Metanephros (tissue), 1 donor: ENCODE results near the gene CD27. TPM values are rescaled to one million over a fixed set of nuclear protein-coding genes. Genes with fewer than 3 reads are reported as not detected.

Source experiments
- total RNA-seq: library from RNA; depleted of rRNA; stranded (reverse); fragments of >200 nt; gene quantifications from one replicate; pipeline ENCODE4 v1.2.3, GENCODE V29; 2014

CD27 gene
- 0.12 TPM for total RNA-seq

GRCh38 chr12:6444704-6445688 is at the start of gene CD27:
Gene CD27, plus strand, starts transcription at chr12:6444955. Its CDS starts 141 bp downstream, at chr12:6445096.

GRCh38 chr12:6451348-6452244 is 6.8 kb downstream of the CD27 start, which contains the start of gene TAPBPL:
Gene TAPBPL, plus strand, starts transcription at chr12:6452042. Its CDS starts 207 bp downstream, at chr12:6452249.

GRCh38 chr12:6470375-6471163 is 25.8 kb downstream of the CD27 start, which contains the start of gene VAMP1:
Gene VAMP1, minus strand, starts transcription at chr12:6470677. Its CDS starts 146 bp downstream, at chr12:6470531.

GRCh38 chr12:6492838-6493496 is 48.2 kb downstream of the CD27 start, which contains the start of gene MRPL51:
Gene MRPL51, minus strand, starts transcription at chr12:6493262. Its CDS starts 126 bp downstream, at chr12:6493136.

DNA sequence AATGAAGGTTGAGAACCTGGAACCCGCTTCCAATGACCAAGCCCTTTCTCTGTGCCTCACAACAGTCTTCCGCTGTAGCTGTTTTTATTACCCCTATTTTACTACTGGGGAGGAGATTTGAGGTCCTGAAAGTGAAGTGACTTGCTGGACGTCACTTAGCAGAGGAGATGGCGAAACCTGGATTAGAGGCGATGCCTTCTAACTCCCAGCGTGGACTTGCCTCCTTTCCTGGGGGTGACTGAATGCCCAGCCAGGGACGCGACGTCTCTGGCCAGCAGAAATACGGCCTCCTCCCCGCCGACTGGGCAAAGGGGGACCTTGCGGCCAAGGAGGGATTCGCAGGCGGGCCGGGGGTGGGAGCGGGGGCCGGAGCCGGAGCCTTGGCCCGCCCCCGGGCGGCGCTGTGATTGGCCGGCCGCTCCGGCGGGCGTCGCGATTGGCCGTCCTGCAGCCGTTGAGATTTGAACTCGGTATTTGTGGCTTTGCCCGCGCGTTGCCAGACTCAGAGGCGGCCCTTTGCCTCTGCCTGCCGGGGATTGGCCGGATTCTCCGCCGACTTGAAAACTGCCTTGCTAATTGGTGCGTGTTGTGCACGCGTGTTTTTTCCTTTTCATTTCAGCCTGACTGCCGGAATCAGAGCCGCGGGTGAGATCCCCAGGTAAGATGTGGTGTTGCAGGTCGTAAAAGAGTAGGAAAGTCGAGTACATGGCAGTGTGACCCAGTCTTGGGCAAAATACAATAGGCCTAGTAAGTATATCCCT is 48.9 kb downstream of the CD27 start, which contains the start of gene NCAPD2:
TSS of gene NCAPD2 (plus strand) at position 606 of the 761 bp plus-strand sequence. CDS start 997 bp downstream, outside the sequence.

Other genes starting within 250 kb of the CD27 start
- 261 TPM for gene CD9, start 244.6 kb upstream of the CD27 start, total RNA-seq
- gene PLEKHG6, start 134.3 kb upstream of the CD27 start, total RNA-seq = 5.5 TPM
- gene TNFRSF1A, start 102.9 kb upstream of the CD27 start, total RNA-seq = 59.8 TPM
- gene SCNN1A, start 69.4 kb upstream of the CD27 start, total RNA-seq = 131 TPM
- 47.1 TPM for gene LTBR, start 60.8 kb upstream of the CD27 start, total RNA-seq
- 19.5 TPM for gene TAPBPL, start 7.1 kb downstream of the CD27 start, total RNA-seq
- gene VAMP1, start 25.7 kb downstream of the CD27 start, total RNA-seq = 14.0 TPM
- gene MRPL51, start 48.3 kb downstream of the CD27 start, total RNA-seq = 37.1 TPM
- 47.8 TPM for gene NCAPD2, start 49.1 kb downstream of the CD27 start, total RNA-seq
- 2,417 TPM for gene GAPDH, start 89.6 kb downstream of the CD27 start, total RNA-seq
- 15.3 TPM for gene IFFO1, start 111.1 kb downstream of the CD27 start, total RNA-seq
- 14.4 TPM for gene NOP2, start 123.3 kb downstream of the CD27 start, total RNA-seq
- 230 TPM for gene CHD4, start 162.4 kb downstream of the CD27 start, total RNA-seq
- gene LPAR5, start 191.0 kb downstream of the CD27 start, total RNA-seq = 2.2 TPM
- 2.3 TPM for gene ACRBP, start 202.5 kb downstream of the CD27 start, total RNA-seq
- 48.6 TPM for gene ING4, start 218.2 kb downstream of the CD27 start, total RNA-seq
- gene ZNF384, start 244.4 kb downstream of the CD27 start, total RNA-seq = 31.5 TPM